ENCODE data around the gene CAMK1.

CAMK1 gene

GRCh38 chr3:9770276-9770812, 597 bp upstream of the CAMK1 start:
- no peak for DNase-seq

DNA sequence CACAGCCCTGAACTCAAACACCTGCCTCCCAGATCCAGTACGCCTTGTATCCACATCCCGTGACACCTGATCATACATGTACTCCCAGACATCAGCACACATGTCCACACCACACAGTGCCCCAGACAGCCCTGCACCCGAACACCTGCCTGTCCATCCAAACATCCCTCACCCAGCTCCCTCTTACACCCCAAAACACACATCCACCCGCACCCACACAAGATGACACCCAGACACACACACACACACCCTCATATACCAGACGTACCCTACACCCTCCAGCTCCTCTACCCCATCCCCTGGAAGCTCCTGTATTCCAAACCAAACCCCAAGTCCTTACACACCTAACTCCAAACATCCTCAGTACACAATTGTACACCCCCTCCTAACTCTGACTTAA, 735 bp downstream of the CAMK1 start:
- no peak for DNase-seq

DNA sequence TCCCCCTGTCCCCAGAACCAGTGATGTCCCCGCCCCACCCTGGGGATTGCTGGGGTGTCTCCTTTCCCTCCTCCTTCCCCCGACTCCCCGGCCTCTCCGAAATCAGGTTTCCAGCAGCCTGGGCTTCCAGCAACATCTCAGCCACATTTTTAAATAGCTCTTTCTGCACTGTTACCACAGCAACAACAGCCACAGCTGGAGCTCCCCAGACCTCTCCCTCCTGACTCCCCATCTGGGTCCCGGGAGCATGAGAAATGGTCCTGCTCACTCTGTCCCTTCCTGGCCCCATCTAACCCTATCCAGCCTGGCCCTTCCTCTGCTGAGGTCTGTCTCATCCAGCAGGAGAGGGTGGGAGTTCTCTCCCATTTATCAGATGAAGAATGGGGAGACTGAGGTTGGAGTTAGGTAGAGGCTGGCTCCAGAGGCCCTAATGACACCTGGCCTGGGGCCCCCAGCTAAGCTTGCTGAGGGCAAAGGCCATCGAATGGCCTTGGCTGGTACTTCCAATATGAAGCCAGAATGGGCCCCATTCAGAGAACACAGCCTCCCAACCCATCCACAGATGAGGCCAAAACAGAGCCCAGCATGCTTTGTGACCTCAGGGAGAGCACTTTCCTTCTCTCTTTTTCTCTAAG, 1.5 kb downstream of the CAMK1 start:
- DNase-seq, result no peak

DNA sequence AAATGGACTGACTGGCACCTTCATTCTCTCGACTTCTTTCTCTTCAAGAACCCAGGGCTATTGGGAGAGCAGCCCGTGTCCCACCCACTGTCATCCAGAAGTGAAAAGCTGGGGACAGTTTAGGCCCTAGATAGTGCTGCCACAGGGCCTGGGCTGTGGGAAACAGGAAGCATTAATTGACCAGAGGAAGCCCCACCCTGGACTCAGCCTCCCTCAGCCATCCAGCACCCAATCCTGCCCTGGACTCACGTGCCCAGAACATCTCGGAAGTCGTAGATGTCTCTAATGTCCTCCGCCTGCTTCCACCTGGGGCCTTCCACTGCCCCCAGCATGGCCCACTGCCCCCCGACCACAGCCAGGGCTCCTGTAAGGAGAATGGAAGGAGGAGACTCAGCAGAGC, 2.3 kb downstream of the CAMK1 start:
- no peak for DNase-seq

DNA sequence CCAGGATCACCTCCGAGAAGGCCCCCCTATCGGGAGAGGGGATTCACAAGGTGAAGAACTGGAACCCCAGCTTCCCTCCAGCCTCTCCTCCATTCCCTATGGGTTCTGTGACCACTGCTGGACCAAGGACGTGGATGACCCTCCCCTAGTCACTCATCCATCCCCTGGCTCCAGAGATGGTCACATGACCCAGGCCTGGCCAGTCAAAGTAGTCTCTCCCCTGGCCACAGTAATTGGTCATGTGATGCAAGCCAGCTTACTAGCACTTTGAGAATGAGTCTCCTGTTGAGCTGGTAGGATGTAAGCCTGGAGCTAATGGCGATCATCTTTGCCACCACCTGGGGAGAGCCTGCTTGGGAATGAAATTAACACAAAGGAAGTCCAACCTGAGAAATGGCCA, 3.9 kb downstream of the CAMK1 start:
- peak; percentile 73 for DNase-seq

DNA sequence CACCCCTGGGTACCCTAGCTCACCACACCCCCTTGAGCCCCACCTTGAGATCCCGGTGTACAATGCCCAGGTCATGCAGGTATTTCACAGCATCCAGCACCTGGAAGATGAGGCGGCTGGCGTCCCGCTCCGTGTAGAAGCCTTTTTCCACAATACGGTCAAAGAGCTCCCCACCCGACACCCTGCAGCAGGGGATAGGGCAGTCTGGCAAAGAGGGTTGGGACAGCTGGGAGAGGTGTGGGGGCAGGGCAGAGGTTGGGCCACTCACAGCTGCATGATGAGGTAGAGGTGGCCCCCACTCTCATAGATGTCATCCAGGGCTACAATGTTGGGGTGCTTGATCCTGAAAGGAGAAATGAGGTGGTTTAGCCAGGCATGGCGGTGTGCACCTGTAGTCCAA, 6.9 kb downstream of the CAMK1 start:
- no peak for DNase-seq

- DNase-seq, result no peak
Measured at GRCh38 chr3:9761919-9762318, 7.8 kb downstream of the CAMK1 start.

DNA sequence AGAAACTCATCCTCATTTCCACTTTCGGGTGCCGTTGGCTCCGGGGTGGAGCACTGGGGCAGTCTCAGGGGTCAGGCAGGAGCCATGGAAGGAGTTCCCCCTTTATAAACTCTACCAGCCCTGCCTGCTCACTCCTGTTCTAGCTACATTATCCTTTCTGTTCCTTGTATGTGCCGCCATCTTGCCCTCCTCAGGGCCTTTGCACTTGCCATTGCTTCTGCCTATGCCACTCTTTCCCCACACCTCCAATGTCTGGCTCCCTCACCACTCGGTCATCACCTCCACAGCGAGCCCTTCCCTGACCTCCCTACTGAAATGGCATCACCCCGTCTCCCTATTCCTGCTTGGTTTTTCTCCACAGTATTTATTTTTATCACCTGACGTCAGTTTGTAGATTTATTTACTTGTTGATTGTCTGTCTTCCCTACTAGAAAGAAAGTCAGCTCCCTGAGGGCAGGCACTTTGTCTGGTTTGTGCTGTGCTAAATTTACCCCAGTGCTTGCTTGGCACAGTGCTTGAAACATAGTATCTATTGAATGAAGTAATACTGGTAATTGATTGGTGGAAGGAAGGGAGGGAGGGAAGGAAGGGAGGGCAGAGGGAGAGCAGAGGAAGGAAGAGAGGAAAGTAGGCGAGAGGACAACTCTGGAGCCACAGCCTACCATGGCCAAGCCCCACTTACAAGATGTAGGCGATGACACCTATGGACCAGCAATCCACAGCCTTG, 8.8 kb downstream of the CAMK1 start:
- no peak for DNase-seq

- no peak for DNase-seq
Measured at GRCh38 chr3:9757427-9757826, 12.3 kb downstream of the CAMK1 start.

DNA sequence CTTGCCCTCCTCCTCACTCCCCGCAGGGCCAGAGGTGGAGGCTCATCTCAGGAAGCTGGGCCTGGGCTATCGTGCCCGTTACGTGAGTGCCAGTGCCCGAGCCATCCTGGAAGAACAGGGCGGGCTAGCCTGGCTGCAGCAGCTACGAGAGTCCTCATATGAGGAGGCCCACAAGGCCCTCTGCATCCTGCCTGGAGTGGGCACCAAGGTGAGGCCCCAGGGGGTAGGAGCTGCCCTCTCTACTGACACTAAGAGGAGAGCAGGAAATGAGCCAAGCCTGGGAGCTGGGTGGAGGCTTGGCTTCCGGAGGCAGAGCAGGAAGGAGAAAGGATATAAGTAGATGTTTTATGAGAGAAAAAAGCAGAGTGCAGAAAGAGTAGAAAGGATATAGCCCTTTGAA, 15.1 kb downstream of the CAMK1 start:
- DNase-seq, result no peak

GRCh38 chr3:9750556-9751411, 19.0 kb downstream of the CAMK1 start:
- DNase-seq, result no peak

DNA sequence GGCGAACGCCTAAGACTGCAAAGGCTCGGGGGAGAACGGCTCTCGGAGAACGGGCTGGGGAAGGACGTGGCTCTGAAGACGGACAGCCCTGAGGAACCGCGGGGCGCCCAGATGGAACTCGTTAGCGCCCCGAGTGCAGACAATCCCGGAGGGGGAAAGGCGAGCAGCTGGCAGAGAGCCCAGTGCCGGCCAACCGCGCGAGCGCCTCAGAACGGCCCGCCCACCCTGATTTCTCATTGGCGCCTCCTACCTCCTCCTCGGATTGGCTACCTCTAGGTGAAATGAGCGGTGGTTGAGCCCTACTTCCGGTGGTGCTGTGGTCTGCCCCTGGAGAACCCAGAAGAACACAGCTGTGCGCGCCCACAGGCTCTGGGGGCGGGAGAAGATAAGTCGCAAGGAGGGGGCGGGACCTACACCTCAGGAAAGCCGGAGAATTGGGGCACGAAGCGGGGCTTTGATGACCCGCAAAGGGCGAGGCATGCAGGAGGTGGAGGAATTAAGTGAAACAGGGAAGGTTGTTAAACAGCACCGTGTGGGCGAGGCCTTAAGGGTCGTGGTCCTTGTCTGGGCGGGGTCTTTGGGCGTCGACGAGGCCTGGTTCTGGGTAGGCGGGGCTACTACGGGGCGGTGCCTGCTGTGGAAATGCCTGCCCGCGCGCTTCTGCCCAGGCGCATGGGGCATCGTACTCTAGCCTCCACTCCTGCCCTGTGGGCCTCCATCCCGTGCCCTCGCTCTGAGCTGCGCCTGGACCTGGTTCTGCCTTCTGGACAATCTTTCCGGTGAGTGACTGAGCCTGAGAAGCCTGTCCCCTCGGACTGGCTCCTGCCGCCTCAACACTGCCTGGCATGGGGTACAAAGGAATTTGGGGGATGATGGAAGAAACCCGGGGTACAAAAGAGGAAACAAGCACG, 19.8 kb downstream of the CAMK1 start, which contains the start of gene OGG1:
OGG1 (plus strand) TSS at position 308 of the 911 bp plus-strand sequence; CDS start at position 643, 335 bp downstream.
- peak; percentile 99 for DNase-seq

GRCh38 chr3:9749296-9749644, 20.5 kb downstream of the CAMK1 start:
- DNase-seq, result no peak

DNA sequence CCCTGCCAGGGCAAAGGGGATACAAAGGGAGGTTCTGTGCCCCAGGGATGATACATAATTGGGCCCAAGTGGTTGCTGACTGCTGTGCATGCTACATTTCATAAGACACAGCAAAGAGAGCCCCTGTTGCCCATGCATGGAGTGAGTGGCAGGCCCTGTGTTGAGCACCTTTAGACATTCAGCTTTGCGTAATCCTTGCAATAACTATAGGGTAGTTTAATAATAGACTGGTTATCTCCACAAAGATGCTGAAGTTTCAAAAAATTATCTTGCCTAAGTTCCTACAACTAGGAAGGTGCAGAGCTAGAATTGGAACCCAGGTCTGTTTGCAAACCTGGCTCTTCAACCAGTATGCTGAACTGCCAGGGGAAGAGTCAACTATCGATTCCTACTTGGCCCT, 21.7 kb downstream of the CAMK1 start:
- no peak for DNase-seq

DNA sequence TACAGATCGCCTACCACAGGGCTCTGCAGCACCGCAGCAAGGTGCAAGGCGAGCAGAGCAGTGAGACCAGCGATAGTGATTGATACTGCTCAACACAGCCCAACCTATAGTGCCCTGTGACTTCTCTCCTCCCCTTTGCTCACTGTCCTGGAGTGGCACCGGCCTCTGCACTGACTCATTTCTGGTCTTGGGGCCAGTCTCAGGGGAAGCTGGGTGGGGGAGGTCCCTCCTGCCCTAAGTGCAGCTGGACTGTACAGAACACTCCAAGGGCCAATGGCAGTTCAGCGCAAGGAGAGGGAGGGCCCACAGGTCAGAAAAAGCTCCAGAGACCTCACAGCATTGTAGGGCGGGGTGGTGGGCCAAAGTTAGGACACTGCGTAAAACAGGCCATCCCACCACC, 22.5 kb downstream of the CAMK1 start:
- DNase-seq, result peak; percentile 63

GRCh38 chr3:9746330-9746729, 23.4 kb downstream of the CAMK1 start:
- DNase-seq, result no peak

GRCh38 chr3:9745521-9745920, 24.2 kb downstream of the CAMK1 start:
- DNase-seq, result no peak

GRCh38 chr3:9744162-9744561, 25.6 kb downstream of the CAMK1 start:
- DNase-seq, result no peak

- DNase-seq, result no peak
Measured at GRCh38 chr3:9743548-9743947, 26.2 kb downstream of the CAMK1 start.

GRCh38 chr3:9742560-9742959, 27.2 kb downstream of the CAMK1 start:
- no peak for DNase-seq

DNA sequence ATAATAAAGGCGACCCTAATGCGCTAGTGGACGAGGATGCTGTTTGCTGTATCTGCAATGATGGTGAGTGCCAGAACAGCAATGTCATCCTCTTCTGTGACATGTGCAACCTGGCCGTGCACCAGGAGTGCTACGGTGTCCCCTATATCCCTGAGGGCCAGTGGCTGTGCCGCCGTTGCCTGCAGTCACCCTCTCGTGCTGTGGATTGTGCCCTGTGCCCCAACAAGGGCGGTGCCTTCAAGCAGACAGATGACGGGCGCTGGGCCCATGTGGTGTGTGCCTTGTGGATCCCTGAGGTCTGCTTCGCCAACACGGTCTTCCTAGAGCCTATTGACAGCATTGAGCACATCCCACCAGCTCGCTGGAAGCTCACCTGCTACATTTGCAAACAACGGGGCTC, 30.6 kb downstream of the CAMK1 start:
- DNase-seq, result no peak

DNA sequence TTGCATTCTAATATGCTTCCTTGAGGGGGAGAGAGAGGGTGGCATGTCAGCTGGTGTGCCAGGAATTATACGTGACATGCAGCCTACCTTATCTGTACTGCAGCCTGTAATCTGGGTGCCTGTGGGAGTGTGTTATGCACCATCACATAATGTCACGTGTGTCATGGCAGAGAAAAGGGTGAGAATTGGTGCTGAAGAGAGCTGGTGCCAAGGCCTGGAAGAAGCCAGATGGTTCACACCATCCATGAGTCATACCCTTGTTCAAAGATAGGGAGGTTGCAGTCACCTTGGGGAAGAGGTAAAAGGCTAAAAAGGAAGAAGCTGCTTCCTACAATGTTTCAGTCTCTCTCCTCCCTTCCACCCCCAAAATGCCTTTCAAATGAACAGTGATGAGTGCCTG, 32.9 kb downstream of the CAMK1 start:
- DNase-seq, result no peak

DNA sequence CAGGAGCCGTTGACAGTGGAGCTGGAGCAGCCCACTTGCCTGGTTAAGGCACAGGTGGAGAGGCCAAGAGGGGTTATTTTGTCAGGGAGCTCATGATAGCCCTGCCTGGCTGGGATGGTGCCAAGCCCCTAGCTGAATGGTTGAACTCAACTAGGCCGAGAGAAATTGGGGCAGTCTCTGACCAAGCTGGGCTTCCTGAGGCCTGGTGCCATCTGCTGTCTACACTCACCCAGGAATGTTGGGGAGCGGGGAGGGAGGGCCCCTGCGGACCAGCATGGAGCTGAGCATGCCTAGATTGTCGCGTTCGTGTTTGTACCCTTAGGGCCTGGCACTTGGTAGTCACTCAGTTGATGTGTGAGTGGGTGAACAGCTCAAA, 37.0 kb downstream of the CAMK1 start:
- DNase-seq, result no peak
